IMR-90 (cell line): ENCODE data around the gene MICU1.
"Not testable (repeated sequence)": the region's sequence is repeated elsewhere in the genome, so short reads cannot be mapped to it uniquely, and the experiment has no call there.

Experiments
- BHLHE40 ChIP-seq: fragments of 150-350 bp; IDR thresholded peaks from 2 replicates; pipeline ENCODE4 v1.6.1; 2016; ENCODE audit warnings: mild to moderate bottlenecking, low read depth, low read length
- CEBPB ChIP-seq: IDR thresholded peaks from 2 replicates; pipeline ENCODE4 v1.6.1; 2012; ENCODE audit warnings: low read depth, low read length, improper control_type of control experiment
- CHD1 ChIP-seq: IDR thresholded peaks from 2 replicates; pipeline ENCODE4 v1.6.1; 2012; ENCODE audit warnings: low read depth, low read length, improper control_type of control experiment
- CTCF ChIP-seq: conservative IDR thresholded peaks from 2 replicates; pipeline ENCODE4 v1.5.1; 2012; ENCODE audit warnings: mild to moderate bottlenecking, low read depth, low read length, improper control_type of control experiment
- FOS ChIP-seq: fragments of 150-350 bp; IDR thresholded peaks from 2 replicates; pipeline ENCODE4 v1.6.1; 2016; ENCODE audit warnings: low read depth, low read length
- MAFK ChIP-seq: IDR thresholded peaks from 2 replicates; pipeline ENCODE4 v1.6.1; 2012; ENCODE audit warnings: low read depth, low read length, improper control_type of control experiment
- NFE2L2 ChIP-seq: fragments of 150-350 bp; IDR thresholded peaks from 2 replicates; pipeline ENCODE4 v1.6.1; 2016; ENCODE audit warnings: low read depth, mild to moderate bottlenecking, low read length
- POLR2A ChIP-seq: IDR thresholded peaks from 2 replicates; pipeline ENCODE4 v1.6.1; 2012; ENCODE audit warnings: mild to moderate bottlenecking, low read depth, low read length
- RAD21 ChIP-seq: IDR thresholded peaks from 2 replicates; pipeline ENCODE4 v1.6.1; 2012; ENCODE audit warnings: low read length, improper control_type of control experiment
- RFX5 ChIP-seq: IDR thresholded peaks from 2 replicates; pipeline ENCODE4 v1.8.0; 2012; ENCODE audit warnings: low read depth, mild to moderate bottlenecking, low read length, moderate library complexity
- SMC3 ChIP-seq: fragments of 150-350 bp; IDR thresholded peaks from 2 replicates; pipeline ENCODE4 v1.6.1; 2016; ENCODE audit warnings: low read depth, mild to moderate bottlenecking, antibody characterized with exemption, low read length, moderate library complexity
- USF2 ChIP-seq: fragments of 150-350 bp; IDR thresholded peaks from 2 replicates; pipeline ENCODE4 v1.6.1; 2017; ENCODE audit warnings: mild to moderate bottlenecking, antibody characterized with exemption, low read length, low read depth

DNA sequence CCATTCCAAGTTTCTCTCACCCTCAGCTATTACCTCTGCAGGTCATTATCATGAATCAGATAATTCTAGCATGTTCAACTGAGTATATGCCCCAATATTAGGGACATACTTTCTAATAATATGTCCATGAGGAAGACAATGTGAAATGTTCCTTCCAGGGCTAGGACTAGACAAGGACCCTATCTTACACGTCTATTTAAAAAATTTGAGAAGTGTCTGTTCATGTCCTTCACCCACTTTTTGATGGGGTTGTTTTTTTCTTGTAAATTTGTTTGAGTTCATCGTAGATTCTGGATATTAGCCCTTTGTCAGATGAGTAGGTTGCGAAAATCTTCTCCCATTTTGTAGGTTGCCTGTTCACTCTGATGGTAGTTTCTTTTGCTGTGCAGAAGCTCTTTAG is 21.1 kb upstream of the MICU1 start:
- TF ChIP-seq CTCF, CHD1, RAD21, CEBPB, FOS, NFE2L2, USF2, SMC3, MAFK, POLR2A, RFX5, BHLHE40: not testable (repeated sequence)
